ENCODE measurements around the gene CLDN12. TPM values are rescaled to one million over a fixed set of nuclear protein-coding genes. Genes with fewer than 3 reads are reported as not detected.
A peak's percentile ranks its signal among the peaks of the same experiment; 100 is the strongest.

The CLDN12 gene
- total and polyA plus RNA-seq, 2 of the 13 experiments (the other 11 are each of a cell fraction or from before 2014, with no cell fraction given): 44.1 to 114 TPM

DNA sequence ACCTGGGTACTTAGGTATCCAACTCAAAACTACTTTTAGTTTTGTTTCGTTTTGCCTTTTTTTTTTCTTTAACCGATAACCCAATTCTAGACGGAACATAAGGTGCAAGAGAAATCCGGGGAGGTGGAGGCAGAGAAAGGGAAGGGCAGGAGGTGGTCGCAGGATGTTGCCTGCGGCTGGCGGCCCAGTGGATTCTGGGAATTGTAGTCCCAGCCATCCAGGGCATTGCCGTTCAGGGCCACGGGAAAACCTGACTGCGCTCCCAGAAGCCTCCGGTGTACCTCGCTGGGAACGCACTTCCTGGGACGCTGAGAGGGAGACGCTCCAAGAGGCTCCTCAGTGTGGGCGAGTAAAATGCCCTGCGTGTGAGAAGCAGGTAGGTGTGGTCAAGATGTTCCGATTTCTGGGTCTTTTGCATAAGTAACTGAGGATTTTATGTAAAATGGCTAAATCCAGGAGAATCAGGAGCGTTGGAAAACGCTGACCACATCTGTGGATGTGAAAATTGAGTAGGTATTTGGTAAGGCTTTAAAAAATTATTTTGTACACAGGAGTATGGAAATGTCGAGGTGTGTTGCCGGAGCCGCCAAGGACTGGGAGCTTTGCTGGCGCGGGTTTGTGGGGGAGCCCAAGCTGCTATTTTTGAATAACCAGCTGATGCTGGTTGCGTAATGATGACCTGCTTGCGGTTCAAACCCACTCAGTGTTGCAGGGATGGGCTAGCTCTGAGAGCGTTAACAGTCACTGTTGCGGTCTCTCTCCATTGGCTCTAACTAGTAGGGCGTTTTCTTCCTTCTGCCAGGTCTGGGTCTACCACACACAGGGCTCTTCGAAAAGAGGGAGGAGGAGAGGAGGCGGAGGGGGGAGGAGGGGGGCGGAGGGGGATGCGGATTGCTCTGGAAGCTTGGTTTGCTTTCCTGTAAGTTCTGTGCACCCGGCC is at the start of gene CLDN12 (continued):
- no peak for TF ChIP-seq RERE (CRISPR knock-in tag; IDR thresholded peaks at IDR 0.05; ENCODE audit: low read depth)
- TF ChIP-seq, protein P1, sequence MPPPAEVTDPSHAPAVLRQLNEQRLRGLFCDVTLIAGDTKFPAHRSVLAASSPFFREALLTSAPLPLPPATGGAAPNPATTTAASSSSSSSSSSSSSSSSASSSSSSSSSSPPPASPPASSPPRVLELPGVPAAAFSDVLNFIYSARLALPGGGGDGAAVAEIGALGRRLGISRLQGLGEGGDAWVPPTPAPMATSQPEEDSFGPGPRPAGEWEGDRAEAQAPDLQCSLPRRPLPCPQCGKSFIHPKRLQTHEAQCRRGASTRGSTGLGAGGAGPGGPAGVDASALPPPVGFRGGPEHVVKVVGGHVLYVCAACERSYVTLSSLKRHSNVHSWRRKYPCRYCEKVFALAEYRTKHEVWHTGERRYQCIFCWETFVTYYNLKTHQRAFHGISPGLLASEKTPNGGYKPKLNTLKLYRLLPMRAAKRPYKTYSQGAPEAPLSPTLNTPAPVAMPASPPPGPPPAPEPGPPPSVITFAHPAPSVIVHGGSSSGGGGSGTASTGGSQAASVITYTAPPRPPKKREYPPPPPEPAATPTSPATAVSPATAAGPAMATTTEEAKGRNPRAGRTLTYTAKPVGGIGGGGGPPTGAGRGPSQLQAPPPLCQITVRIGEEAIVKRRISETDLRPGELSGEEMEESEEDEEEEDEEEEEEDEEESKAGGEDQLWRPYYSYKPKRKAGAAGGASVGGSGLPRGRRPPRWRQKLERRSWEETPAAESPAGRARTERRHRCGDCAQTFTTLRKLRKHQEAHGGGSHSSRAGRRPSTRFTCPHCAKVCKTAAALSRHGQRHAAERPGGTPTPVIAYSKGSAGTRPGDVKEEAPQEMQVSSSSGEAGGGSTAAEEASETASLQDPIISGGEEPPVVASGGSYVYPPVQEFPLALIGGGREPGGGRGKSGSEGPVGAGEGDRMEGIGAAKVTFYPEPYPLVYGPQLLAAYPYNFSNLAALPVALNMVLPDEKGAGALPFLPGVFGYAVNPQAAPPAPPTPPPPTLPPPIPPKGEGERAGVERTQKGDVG (CRISPR knock-in tag; IDR thresholded peaks at IDR 0.05; ENCODE audit: borderline replicate concordance): no peak
- TF ChIP-seq MIER3 (CRISPR knock-in tag; IDR thresholded peaks at IDR 0.05; ENCODE audit: borderline replicate concordance): no peak; the same call in 1 of the 2 replicates
- TF ChIP-seq ZNF747 (CRISPR knock-in tag; IDR thresholded peaks at IDR 0.05; ENCODE audit: borderline replicate concordance): no peak
- TF ChIP-seq IKZF5 (CRISPR knock-in tag; IDR thresholded peaks at IDR 0.05): peak; percentile 86; the same call in 1 of the 2 replicates
- no peak for TF ChIP-seq ZNF879 (CRISPR knock-in tag; IDR thresholded peaks at IDR 0.05)
- no peak for TF ChIP-seq ZNF430 (CRISPR knock-in tag; IDR thresholded peaks at IDR 0.05)
- TF ChIP-seq ZNF782 (CRISPR knock-in tag; IDR thresholded peaks at IDR 0.05; ENCODE audit: borderline replicate concordance): peak; percentile 47; the same call in 1 of the 2 replicates
- TF ChIP-seq ETV5 (CRISPR knock-in tag; IDR thresholded peaks at IDR 0.05; ENCODE audit: borderline replicate concordance): peak; percentile 61; the same call in 1 of the 2 replicates
- no peak for TF ChIP-seq ZNF230 (CRISPR knock-in tag; IDR thresholded peaks at IDR 0.05)
- TF ChIP-seq, protein P2, sequence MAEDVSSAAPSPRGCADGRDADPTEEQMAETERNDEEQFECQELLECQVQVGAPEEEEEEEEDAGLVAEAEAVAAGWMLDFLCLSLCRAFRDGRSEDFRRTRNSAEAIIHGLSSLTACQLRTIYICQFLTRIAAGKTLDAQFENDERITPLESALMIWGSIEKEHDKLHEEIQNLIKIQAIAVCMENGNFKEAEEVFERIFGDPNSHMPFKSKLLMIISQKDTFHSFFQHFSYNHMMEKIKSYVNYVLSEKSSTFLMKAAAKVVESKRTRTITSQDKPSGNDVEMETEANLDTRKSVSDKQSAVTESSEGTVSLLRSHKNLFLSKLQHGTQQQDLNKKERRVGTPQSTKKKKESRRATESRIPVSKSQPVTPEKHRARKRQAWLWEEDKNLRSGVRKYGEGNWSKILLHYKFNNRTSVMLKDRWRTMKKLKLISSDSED (CRISPR knock-in tag; IDR thresholded peaks at IDR 0.05): no peak
- no peak; the same call in 1 of the 2 replicates for TF ChIP-seq SIN3B (IDR thresholded peaks at IDR 0.05; ENCODE audit: low read length)
- peak; percentile 89 for TF ChIP-seq ZNF670 (CRISPR knock-in tag; IDR thresholded peaks at IDR 0.05; ENCODE audit: borderline replicate concordance)
- TF ChIP-seq NFKB2 (CRISPR knock-in tag; IDR thresholded peaks at IDR 0.05; ENCODE audit: borderline replicate concordance): no peak; the same call in 1 of the 2 replicates
- TF ChIP-seq PRMT3 (CRISPR knock-in tag; IDR thresholded peaks at IDR 0.05; ENCODE audit: borderline replicate concordance, low read depth): no peak
- TF ChIP-seq ZNF256 (CRISPR knock-in tag; conservative IDR thresholded peaks at IDR 0.05): 0 out of 2 replicates have a peak, but pooled peaks have one; percentile 54
- TF ChIP-seq KLF6 (CRISPR knock-in tag; IDR thresholded peaks at IDR 0.05): no peak

Measured in HepG2 (cell line).